HG03378 (cell line): ENCODE results near the gene XIRP2.
A peak's percentile ranks its signal among the peaks of the same experiment; 100 is the strongest.
"Not testable (repeated sequence)": the region's sequence is repeated elsewhere in the genome, so short reads cannot be mapped to it uniquely, and the experiment has no call there.

Experiments
- ATAC-seq: cut with Tn5 transposase; IDR thresholded peaks from one replicate; pipeline ENCODE4 v1.9.1; 2021; ENCODE audit warnings: mild to moderate bottlenecking, moderate library complexity; ENCODE audit not compliant: unreplicated experiment

Gene XIRP2

DNA sequence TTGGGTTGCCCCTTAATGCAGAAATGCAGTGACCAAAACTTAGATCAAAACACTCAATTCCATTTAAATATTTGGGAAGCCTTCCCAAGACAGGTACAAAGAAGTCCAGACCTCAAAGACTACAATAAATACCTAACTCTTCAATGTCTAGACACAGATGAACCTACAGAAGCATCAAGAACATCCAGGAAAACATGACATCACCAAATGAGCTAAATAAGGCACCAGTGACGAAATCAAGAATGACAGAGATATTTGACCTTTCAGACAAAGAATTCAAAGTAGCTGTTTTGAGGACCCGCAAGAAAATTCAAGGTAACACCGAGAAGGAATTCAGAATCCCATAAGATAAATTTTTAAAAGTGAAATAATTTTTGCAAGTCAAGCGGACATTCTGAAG is 140.2 kb downstream of the XIRP2 start:
- no peak for ATAC-seq

DNA sequence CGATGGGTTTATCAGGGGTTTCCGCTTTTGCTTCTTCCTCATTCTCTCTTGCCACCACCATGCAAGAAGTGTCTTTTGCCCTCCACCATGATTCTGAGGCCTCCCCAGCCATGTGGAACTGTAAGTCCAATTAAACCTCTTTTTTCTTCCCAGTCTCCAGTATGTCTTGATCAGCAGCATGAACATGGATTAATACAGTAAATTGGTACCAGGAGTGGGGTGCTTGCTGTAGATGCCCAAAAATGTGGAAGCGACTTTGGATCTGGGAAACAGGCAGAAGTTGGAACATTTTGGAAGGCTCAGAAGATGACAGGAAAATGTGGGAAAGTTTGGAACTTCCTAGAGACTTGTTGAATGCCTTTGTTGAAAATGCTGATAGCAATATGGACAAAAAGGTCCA is 146.7 kb downstream of the XIRP2 start:
- ATAC-seq: not testable (repeated sequence)

GRCh38 chr2:167048829-167049228 is 160.5 kb downstream of the XIRP2 start:
- ATAC-seq: no peak

- no peak for ATAC-seq
Observed at GRCh38 chr2:167049659-167050058, 161.4 kb downstream of the XIRP2 start.

GRCh38 chr2:167052825-167053224 is 164.5 kb downstream of the XIRP2 start:
- ATAC-seq: no peak

GRCh38 chr2:167054881-167055280 is 166.6 kb downstream of the XIRP2 start:
- ATAC-seq: no peak

GRCh38 chr2:167057446-167057845 is 169.2 kb downstream of the XIRP2 start:
- ATAC-seq: no peak

- no peak for ATAC-seq
Observed at GRCh38 chr2:167059173-167059572, 170.9 kb downstream of the XIRP2 start.

GRCh38 chr2:167069855-167070254 is 181.6 kb downstream of the XIRP2 start:
- ATAC-seq: no peak

GRCh38 chr2:167075708-167076107 is 187.4 kb downstream of the XIRP2 start:
- ATAC-seq: not testable (repeated sequence)

DNA sequence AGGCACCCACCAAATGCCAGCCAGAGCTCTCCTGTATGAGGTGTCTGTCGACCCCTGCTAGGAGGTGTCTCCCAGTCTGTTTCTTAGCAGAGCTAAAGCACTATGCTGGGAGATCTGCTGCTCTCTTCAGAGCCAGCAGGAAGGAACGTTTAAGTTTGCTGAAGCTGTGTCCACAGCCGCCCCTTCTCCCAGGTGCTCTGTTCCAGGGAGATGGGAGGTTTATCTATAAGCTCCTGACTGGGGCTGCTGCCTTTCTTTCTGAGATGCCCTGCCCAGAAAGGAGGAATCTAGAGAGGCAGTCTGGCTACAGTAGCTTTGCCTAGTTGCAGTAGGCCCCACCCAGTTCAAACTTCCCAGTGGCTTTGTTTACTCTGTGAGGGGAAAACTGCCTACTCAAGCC is 210.7 kb downstream of the XIRP2 start:
- not testable (repeated sequence) for ATAC-seq

DNA sequence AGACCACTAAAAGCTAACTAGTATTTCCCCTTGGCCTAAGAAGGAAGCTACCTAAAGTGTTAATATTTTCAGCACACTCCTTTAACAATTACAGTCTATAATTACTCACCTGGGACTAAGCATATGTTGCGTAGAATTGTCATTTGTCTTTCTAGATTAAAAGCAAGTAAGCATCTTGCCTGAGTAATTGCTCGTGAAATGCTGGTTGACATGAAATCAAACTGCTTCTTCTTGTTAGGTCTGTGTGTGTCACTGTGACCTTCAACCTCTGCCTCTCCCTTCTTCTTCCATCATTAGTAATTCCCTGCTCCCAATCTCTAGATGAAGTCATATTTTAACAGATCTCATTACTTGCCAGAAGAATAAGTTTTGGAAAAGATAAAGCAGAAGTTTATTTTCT is 212.2 kb downstream of the XIRP2 start:
- no peak for ATAC-seq

GRCh38 chr2:167103028-167103756 is 214.9 kb downstream of the XIRP2 start:
- no peak for ATAC-seq

- ATAC-seq: no peak
Observed at GRCh38 chr2:167103757-167104133, 215.5 kb downstream of the XIRP2 start.

DNA sequence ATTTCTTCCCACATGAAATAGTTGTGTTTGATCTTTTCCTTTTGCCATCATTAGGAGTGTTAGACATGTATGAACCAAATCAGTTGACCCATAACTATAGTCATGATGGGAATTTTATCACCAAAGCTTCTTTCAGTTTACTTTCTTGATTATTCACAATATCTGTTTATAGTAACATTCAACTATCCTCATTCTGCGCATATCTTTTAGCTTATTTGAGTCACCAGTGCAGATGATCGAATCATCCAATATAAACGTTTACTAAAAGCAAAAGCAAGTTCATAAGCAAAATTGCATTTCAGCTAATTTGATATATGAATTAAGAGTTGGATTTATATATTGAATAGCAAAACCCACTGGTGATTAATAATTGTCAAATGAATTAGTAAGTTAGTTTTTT is 216.4 kb downstream of the XIRP2 start:
- no peak for ATAC-seq

GRCh38 chr2:167109682-167110081 is 221.4 kb downstream of the XIRP2 start:
- peak; percentile 70 for ATAC-seq

DNA sequence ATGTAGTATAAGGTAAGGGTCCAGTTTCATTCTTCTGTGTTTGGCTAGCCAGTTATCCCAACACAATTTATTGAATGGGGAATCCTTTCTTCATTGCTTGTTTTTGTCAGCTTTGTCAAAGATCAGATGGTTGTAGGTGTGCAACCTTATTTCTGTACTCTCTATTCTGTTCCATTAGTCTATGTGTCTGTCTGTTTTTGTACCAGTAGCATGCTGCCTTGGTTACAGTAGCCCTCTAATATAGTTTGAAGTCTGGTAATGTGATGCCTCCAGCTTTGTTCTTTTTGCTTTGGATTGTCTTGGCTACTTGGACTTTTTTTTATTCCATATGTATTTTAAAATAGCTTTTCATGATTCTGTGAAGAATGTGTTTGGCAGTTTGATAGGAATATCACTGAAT is 222.1 kb downstream of the XIRP2 start:
- no peak for ATAC-seq

DNA sequence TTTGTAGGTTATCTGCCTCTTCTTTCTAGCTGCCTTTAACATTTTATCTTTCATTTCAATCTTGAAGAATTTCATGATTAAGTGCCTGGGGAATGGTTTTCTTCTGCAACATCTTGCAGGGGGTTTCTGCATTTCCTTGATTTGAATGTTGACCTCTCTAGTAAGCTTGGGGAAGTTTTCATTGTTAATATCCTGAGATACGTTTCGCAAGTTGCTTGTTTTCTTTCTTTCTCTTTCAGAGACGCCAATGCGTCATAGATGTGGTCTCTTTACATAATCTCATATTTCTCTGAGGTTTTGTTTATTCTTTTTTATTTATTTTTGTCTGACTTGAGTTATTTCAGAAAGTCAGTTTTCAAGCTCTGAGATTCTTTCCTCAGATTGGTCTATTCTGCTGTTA is 225.7 kb downstream of the XIRP2 start:
- ATAC-seq: no peak

DNA sequence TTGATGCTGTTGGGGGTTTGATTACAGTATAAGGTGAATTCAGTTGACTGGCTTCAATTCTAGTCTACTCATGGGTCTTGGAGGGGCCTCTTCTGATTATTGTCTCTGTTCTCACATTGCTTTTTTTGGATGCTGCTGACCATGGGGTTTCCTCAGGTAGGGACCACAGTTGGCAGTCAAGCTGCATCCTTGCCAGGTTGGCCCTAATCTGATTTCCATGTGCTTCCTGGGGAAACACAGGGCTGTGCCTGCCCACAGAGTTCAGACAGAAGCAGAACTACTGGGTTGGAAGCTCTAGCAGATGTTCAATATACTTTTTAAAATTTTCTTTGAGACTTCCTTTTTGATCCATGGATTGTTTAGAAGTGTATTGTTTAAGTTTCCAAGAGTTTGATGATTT is 227.3 kb downstream of the XIRP2 start:
- no peak for ATAC-seq

GRCh38 chr2:167122389-167122788 is 234.1 kb downstream of the XIRP2 start:
- ATAC-seq: no peak

DNA sequence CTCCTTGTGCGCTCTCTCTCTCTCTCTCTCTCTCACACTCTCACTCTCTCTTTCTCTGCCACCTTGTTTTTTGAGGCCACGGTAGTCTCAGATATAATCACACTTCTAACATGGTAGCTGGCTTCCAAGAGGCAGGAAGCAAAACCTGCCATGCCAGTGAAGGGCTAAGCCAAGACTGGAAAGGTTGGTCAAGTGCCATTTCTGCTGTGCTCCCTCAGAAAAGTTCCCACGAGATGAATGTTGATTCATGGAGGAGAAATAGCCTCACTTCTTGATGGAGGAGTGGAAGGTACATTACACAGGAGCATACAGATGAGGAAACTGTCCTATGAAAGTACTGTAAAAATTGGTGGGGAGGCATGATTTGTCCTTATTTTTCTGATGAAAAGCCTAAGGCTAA is 237.9 kb downstream of the XIRP2 start:
- ATAC-seq: no peak

GRCh38 chr2:167127135-167127534 is 238.9 kb downstream of the XIRP2 start:
- no peak for ATAC-seq

DNA sequence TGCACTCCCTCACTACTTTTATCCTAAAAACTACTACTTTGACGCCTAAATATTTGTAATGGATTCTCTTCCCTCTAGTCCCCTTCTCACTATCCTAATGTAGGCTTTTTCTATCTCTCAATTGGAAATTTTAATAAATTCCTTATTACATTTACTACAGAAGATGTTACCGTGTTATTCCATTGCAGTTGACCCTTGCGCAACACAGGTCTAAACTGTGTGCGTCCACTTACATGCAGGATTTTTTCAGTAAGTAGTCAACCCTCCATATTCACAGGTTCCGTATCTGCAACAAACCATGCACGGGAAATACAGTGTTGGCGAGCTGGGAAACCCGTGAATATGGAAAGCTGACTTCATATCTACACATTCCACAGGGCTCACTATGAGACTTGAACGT is 239.8 kb downstream of the XIRP2 start:
- no peak for ATAC-seq
